Neutrophil (primary cell): Measurements from ENCODE around the gene TCEAL5.
"Not testable (repeated sequence)": the region's sequence is repeated elsewhere in the genome, so short reads cannot be mapped to it uniquely, and the experiment has no call there.

Source experiments
- H3K27ac ChIP-seq: fragments of 200-600 bp; sonication (generic); 2 replicates; pipeline ENCODE4 v1.5.1; 2016; ENCODE audit warnings: mild to moderate bottlenecking, moderate library complexity
- H3K27me3 ChIP-seq: fragments of 200-600 bp; sonication (generic); 2 replicates; pipeline ENCODE4 v1.6.0; 2016; ENCODE audit warnings: mild to moderate bottlenecking
- H3K36me3 ChIP-seq: fragments of 200-600 bp; sonication (generic); 2 replicates; pipeline ENCODE4 v1.5.1; 2017
- H3K4me1 ChIP-seq, 2 experiments: fragments of 200-600 bp in 1 of 2; sonication (generic) in 1 of 2; 1 replicate in 1 of 2; 2 replicates in 1 of 2; pipeline versions ENCODE4 v1.5.1 to v1.6.1; 2013 to 2016; ENCODE audit warnings: low read depth in 1 of 2, low read length in 1 of 2, mild to moderate bottlenecking in 1 of 2, moderate library complexity in 1 of 2; ENCODE audit not compliant: control insufficient read depth in 1 of 2, insufficient read depth in 1 of 2
- H3K4me3 ChIP-seq, 2 experiments: fragments of 200-600 bp in 1 of 2; sonication (generic) in 1 of 2; 1 replicate in 1 of 2; 2 replicates in 1 of 2; pipeline ENCODE4 v1.5.1; 2013 to 2016; ENCODE audit warnings: low read depth in 1 of 2, low read length in 1 of 2, mild to moderate bottlenecking in 1 of 2, moderate library complexity in 1 of 2
- H3K9me3 ChIP-seq: fragments of 200-600 bp; sonication (generic); 2 replicates; pipeline ENCODE4 v1.5.1; 2016
- TF ChIP-seq, protein P1 (sequence below): fragments of 200-600 bp; sonication (generic); IDR thresholded peaks from 2 replicates; pipeline ENCODE4 v1.5.1; 2016; ENCODE audit warnings: antibody characterized with exemption

TCEAL5 gene

DNA sequence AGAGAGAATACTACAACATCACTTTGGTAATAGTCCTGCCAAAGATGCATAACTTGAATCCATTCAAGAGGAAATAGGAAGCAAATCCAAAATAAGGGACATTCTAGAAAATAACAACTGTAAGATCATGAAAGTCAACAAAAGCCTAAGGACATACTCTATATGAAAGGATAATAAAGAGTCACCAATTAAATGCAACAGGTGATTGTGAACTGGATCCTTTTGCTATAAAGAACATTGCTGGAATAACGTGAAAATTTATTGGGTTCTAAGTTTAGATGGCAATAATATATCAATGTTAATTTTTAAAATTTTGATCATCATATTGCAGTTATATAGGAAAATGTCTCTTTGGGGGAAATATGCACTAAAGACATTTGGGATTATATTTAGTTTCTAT is 41.7 kb downstream of the TCEAL5 start:
- no peaks in the 10 kb centered on the region for H3K36me3 ChIP-seq
- no peak overlapping the region for H3K27ac ChIP-seq
- no peaks in the 10 kb centered on the region for H3K4me1 ChIP-seq
- H3K9me3 ChIP-seq, result no peaks in the 10 kb centered on the region
- no peaks in the 10 kb centered on the region for H3K27me3 ChIP-seq
- H3K4me3 ChIP-seq, result no peak overlapping the region
- TF ChIP-seq, protein P1, sequence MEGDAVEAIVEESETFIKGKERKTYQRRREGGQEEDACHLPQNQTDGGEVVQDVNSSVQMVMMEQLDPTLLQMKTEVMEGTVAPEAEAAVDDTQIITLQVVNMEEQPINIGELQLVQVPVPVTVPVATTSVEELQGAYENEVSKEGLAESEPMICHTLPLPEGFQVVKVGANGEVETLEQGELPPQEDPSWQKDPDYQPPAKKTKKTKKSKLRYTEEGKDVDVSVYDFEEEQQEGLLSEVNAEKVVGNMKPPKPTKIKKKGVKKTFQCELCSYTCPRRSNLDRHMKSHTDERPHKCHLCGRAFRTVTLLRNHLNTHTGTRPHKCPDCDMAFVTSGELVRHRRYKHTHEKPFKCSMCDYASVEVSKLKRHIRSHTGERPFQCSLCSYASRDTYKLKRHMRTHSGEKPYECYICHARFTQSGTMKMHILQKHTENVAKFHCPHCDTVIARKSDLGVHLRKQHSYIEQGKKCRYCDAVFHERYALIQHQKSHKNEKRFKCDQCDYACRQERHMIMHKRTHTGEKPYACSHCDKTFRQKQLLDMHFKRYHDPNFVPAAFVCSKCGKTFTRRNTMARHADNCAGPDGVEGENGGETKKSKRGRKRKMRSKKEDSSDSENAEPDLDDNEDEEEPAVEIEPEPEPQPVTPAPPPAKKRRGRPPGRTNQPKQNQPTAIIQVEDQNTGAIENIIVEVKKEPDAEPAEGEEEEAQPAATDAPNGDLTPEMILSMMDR, result no peak

DNA sequence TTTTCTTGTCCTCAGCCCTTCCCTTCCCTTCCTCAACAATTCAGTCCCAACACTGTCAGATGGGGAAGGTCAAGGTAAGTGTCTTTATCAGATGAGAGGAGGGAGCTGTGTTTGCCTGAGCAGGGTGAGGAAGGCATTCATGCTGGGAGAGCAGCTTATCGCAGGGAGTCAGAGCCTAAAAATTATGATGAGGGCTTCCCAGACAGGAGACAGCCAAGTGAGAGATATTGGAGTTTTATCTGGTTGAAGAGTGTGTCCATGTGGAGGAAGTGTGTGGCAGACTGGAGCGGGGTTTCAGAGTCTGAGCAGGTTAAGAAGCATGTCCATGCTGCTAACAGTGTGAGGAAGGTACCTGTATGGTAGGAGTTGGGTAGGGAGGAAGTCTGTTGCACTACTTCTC is 43.3 kb downstream of the TCEAL5 start:
- Histone ChIP-seq H3K27me3 (no peaks in the 10 kb centered on the region), H3K4me1 (no peaks in the 10 kb centered on the region), H3K36me3 (no peaks in the 10 kb centered on the region), H3K9me3 (no peaks in the 10 kb centered on the region), H3K4me3 (no peak overlapping the region), H3K27ac (no peak overlapping the region)
- TF ChIP-seq, protein P1, result no peak

DNA sequence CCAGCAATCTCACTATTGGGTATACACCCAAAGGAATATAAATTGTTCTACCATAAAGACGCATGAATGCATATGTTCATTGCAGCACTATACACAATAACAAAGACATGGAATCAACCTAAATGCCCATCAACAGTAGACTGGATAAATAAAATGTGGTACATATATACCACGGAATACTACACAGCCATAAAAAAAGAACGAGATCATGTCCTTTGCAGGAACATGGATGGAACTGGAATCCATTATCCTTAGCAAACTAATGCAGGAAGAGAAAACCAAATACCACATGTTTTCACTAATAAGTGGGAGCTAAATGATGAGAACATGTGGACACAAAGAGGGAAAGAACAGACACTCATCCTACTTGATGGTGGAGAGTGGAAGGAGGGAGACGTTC is 50.6 kb downstream of the TCEAL5 start:
- H3K9me3 ChIP-seq, H3K36me3 ChIP-seq, H3K27ac ChIP-seq, H3K27me3 ChIP-seq, H3K4me1 ChIP-seq, H3K4me3 ChIP-seq: not testable (repeated sequence)
